ENCODE measurements around the gene CPA3.

Gene CPA3

GRCh38 chr3:148865049-148865448 is at the start of gene CPA3:
Gene CPA3, plus strand, starts transcription at chr3:148865296. Its CDS starts 12 bp downstream, at chr3:148865308.
- no peak for DNase-seq

GRCh38 chr3:148815316-148816110 is 49.6 kb upstream of the CPA3 start:
- DNase-seq = no peak

GRCh38 chr3:148816427-148816826 is 48.7 kb upstream of the CPA3 start:
- no peak for DNase-seq

- DNase-seq = no peak
Observed at GRCh38 chr3:148816981-148817525, 48.0 kb upstream of the CPA3 start.

GRCh38 chr3:148820361-148821245 is 44.5 kb upstream of the CPA3 start:
- DNase-seq = no peak

GRCh38 chr3:148823026-148823425 is 42.1 kb upstream of the CPA3 start:
- no peak for DNase-seq

GRCh38 chr3:148825476-148825875 is 39.6 kb upstream of the CPA3 start:
- DNase-seq = no peak

- no peak for DNase-seq
Observed at GRCh38 chr3:148827585-148827984, 37.5 kb upstream of the CPA3 start, which contains the start of gene CPB1. Gene CPB1, plus strand, starts transcription at chr3:148827811. Its CDS starts 13 bp downstream, at chr3:148827824.

- no peak for DNase-seq
Observed at GRCh38 chr3:148828136-148828690, 36.9 kb upstream of the CPA3 start.

GRCh38 chr3:148829926-148830325 is 35.2 kb upstream of the CPA3 start:
- DNase-seq = no peak

GRCh38 chr3:148833223-148833622 is 31.9 kb upstream of the CPA3 start:
- DNase-seq = no peak

- DNase-seq = no peak
Observed at GRCh38 chr3:148839805-148840204, 25.3 kb upstream of the CPA3 start.

GRCh38 chr3:148840451-148840850 is 24.6 kb upstream of the CPA3 start:
- no peak for DNase-seq

GRCh38 chr3:148845756-148846395 is 19.2 kb upstream of the CPA3 start:
- no peak for DNase-seq

- DNase-seq = no peak
Observed at GRCh38 chr3:148847351-148847750, 17.7 kb upstream of the CPA3 start.

GRCh38 chr3:148848410-148848809 is 16.7 kb upstream of the CPA3 start:
- DNase-seq = no peak

- DNase-seq = no peak
Observed at GRCh38 chr3:148852271-148852992, 12.7 kb upstream of the CPA3 start.

- no peak for DNase-seq
Observed at GRCh38 chr3:148853076-148853475, 12.0 kb upstream of the CPA3 start.

- no peak for DNase-seq
Observed at GRCh38 chr3:148854061-148854460, 11.0 kb upstream of the CPA3 start.

- no peak for DNase-seq
Observed at GRCh38 chr3:148856384-148856783, 8.7 kb upstream of the CPA3 start.

GRCh38 chr3:148857316-148857715 is 7.8 kb upstream of the CPA3 start:
- DNase-seq = no peak

- DNase-seq = no peak
Observed at GRCh38 chr3:148861277-148861869, 3.7 kb upstream of the CPA3 start.
